GM21737 (cell line): ENCODE measurements around the gene PRDX3.
A peak's percentile ranks its signal among the peaks of the same experiment; 100 is the strongest.

Experiments used
- ATAC-seq: cut with Tn5 transposase; IDR thresholded peaks from one replicate; pipeline ENCODE4 v1.9.1; 2021; ENCODE audit warnings: mild to moderate bottlenecking, moderate library complexity; ENCODE audit not compliant: unreplicated experiment

The PRDX3 gene

DNA sequence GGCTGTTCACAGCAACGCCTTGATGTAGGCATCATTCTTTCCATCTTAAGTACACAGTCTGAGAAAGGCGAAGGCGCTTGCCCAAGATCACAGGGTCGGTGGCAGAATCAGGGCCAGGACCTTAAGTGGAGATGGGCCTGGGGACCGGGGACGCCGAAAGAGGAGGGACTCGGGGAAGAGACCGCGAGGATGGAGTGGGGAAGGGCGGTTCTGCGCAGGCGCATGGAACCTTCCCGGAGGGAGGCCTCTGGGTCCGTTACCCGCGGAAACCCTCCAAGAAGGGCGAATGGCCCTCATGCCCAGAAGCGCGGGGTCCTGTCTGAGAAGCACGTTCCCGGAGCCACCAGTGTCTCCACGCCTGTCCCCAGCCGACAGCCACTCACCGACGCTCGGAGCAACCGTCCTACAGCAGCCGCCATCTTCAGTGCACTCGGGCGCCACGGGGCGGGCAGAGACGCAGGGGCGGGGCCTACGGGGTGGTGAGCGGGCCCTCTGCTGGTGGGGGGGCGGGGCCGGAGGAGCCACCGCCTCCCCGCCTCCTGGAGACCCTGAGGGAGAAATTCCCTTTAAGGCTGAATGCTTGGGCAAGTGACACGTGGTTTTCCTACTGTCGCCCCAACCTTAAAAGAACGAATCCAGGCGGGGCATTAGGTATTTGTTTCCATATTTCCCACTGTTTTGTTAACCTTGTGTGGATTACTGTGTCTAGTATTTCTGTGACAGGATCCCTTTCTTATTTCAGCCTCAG lies at the start of gene PRDX3:
PRDX3 (minus strand) TSS at position 441 of the 748 bp plus-strand sequence; CDS start at position 419, 22 bp downstream.
- peak; percentile 87 for ATAC-seq

DNA sequence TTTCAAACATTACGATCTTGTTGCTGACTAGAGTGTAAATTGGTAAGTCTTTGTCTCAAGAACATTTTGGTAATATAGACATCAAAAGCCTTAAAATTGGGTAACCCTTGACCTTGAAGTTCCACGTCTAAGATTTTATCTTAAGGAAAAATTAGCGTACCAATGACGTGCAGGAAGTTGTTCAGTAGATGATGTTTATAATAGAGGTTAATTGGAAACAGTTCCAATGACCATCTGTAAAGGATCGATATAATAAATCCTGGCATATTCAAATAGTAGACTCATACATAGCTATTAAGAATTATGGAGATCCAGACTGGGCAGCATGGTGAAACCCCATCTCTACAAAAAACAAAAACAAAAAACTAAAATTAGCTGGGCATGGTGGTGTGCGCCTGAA lies 49.2 kb upstream of the PRDX3 start:
- no peak for ATAC-seq

DNA sequence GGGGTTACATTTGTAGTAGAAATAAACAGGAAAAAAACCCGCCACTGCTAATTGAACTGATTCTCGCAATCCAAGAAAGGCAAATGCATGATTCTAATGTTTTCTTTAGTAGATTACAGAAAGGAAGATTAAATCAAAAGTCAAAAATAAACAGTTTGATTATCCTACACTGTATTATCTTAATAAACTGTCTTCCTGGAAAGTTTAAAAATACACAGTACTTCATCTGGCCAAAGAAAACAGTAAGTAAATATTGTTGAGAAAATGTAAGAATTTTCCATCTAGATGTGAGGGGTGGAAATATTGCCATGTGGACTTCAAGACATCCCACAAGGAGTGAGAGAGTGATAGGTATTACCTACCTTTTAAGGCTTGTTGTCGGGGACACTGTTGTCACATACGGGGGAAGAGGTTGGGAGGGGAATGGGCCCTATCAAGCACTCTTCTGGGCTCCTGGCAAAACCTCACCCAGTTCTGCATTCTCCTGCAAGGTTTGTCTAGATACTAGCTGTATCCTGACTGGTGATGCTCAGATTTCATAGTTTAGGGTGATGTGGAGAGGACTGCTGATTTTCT lies 46.6 kb upstream of the PRDX3 start:
- no peak for ATAC-seq

DNA sequence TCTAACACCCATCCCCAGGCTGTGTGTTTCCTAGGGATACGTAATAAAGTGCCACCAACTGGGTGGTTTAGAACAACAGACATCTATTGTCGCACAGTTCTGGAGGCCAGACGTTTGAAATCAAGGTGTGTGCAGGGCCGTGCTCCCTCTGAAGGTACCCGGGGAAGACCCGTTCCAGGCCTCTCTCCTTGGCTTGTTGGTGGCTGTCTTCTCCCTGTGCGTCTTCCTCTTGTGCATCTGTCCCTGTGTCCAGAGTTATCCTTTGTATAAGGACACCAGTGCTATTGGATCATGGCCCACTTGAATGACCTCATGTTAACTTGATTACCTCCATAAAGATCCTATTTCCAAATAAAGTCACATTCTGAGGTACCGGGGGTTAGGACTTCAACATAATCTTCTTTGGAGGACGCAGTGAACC lies 44.4 kb upstream of the PRDX3 start:
- ATAC-seq, result no peak

DNA sequence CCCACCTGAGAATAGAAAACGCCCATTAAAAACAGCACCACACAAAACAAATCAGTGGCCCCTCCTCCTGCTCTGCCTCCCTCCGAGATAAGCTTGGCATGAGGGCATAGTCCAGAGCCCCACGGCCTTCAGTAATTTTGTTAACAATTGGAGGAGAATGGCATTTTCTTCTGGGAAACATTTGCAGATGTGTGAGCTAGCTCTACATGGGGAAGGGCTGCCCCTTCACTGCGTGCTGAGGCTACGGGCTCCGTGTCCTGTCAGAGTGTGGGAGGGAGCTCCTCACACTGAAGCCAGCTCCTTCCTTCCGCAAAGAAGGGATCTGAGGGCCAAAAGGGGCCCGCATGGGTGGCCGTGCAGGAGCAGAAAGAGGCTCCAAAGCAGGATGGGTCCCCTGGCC lies 43.9 kb upstream of the PRDX3 start:
- ATAC-seq, result no peak

DNA sequence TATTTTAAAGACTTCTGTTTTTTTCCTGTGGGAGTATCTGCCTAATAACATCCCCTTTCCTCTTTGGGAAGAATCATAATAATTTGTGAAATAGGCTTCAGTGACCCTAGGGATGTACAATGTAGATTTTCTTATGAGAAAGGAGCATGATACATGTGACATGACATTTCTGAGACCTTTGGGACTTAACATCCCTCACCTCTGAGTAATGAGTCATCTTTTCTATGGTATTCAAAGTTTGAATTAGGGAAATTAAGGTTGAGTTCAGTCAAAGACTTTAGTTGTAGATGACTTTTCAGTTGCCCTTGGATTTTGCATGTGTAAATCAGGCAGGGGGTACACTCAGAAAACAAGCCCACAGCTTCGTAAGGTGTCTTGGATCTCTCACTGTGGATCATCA lies 43.1 kb upstream of the PRDX3 start:
- ATAC-seq, result no peak

DNA sequence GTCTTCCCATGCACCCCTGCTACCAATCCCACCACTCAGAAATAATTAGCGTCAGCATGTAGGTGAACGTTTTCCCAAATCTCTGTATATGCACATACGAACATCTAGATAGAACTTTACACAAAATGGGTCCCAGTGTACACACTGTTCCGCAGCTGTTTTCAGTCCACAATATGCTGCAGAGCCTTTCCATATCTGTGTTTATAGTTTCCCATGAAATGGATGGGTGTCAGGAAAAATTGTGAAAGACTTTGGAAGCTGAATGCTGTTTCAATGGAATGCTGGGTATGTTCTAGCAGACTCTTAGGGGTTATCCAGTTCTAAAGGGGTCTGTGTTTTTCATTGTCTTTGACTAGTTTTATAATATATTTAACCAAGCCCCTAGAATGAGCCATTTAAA lies 42.6 kb upstream of the PRDX3 start:
- no peak for ATAC-seq

DNA sequence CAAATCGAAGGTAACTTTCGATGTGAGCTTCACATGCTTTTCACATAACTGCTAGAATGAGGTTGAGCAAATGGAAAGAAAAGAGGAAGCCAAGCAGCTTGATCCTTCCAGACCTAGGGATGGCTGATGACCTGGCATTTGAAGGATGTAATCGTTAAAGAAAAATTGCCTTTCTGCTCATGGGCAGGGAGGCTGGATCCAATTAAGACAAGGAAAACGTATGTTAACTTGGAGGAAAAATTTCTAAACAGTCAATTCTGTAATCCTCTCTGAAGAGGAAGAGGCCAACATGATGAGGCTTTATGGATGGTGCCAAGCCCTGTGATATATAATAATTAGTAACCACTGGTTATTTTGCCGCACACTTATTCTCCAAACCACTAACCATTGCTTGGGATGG lies 41.3 kb upstream of the PRDX3 start:
- no peak for ATAC-seq

DNA sequence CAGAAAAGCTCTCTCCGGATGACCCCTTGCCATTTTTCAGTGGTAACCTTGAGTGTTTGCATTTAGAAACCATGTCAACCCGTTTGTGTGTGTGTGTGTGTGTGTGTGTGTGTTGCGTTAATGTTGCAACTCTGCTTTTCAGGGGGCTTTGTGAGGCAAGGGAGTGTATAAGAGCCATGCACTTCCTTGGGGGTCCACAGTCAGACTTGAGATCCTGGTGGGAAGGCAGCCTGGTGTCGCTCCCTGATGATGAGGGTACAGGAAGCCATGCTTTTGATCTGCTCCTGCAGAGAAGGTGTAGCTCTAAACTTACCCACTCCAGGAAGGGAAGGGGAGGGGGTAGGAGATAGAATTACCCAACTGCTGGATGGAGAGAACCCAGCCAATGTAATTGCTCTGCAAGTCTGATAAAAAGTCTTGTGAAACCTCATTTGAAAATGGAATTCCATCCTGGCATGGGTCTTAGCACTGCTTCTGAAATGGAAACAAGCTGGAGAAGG lies 39.4 kb upstream of the PRDX3 start:
- ATAC-seq, result no peak

DNA sequence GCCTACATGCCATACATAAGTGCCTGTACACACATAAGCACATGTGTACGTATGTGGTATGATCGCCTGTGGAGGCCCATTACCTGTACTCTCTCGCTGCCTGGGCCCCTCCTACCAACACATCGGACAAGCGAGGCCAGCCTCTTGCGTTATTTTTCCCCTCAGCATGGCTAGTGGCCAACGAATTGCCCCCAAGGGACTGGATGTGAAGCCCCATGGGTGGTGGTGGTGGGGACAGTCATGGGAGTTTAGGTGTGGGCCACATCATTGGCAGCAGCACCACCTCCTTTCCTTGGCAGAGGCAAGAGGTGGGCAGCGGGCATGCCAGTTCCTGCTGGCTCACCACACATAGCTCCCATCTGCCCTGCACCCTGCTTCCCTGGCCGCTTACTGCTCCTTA lies 38.8 kb upstream of the PRDX3 start:
- no peak for ATAC-seq

DNA sequence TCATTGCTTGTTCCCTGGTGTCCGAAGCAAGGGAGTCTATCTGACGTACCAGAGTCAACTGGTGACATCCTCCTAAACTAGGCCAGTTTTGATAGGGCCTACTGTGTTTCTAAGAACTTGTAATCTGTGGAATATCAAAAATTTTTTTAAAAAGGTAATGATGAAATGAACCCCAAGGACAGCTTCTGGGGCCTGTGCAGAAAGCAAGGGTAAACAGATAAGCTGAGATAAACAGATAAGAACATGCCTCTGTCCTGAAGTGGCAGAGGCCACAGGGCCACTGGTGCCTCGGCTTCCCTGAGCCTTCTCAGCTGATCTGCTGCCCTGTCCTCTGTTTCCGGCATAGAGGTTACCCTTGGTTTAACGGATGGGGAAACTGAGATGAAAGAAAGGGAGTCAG lies 37.5 kb upstream of the PRDX3 start:
- no peak for ATAC-seq

DNA sequence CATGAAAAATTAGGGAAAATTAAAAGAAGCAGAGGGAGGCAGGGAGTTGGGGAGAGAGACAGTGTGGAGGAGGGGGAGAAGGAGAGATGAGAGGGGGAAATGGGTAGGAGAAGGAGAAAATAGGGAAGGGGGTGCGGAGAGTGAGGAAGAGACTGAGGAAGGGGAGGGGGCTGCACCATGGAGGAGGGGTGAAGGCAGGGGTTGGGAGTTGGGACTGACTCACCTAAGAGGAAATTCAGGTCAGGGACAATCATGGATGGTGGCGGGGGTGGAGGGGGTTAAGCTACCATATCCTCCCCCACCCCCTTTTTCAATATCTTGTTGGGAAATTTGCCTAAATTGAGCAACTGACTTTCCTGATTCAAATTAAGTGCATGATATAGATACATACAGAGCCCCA lies 36.8 kb upstream of the PRDX3 start:
- no peak for ATAC-seq

DNA sequence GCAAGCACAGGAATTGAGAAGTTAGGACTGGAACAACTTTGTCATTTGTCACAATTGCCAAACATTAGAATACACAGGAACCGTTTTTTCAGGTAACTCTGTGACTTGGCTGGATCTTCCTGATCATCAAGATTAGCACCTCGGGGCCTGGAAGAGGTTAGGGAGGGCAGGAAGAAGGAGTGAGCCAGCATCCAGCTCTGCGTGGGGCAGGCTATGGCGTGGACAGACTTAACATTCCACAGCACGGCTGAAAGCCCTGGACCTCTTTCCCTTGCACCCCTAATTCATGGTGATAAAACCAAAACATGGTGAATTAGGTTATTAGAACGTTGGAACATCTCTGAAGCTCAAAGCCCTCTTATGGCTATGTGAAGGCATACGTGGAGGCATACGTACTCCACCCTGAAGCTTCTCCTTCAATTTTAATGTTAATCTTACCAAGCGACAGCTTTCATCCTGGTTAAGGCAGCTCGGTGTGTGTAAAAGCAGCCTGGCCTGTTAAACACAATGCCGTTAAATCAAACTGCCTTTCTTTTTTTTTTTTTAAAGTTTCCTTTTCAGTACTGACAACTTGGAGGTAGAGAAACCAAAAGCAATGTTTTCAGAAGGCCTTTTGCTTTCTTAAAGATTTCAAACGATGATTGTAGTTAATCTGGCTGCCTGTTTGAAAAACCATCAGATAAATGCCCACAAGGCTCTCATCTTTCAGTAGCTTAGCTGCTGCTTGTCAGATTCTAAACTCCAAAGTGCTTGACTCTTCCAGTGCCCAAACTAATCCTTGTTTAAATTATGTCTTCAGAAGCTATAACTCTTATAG lies 33.2 kb upstream of the PRDX3 start:
- no peak for ATAC-seq

DNA sequence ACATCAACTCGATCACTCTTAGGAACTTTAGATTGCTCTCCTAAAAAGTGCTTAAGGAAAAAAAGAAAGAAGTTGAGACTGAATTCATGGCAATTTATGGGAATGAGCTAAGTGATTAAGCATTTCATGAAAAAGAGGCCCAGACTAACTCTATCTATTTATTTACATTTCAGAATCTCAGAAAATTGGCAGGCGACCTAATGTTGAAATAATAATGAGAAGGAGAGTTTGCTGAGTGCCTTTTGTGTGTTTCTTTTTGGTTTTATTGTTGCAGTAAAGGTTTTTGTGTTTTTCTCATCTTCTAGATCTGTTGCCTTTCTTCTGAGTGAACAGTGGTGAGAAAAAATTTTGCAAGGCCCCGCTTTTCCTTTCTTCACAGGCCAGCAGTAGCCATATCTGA lies 32.6 kb upstream of the PRDX3 start:
- ATAC-seq, result no peak

DNA sequence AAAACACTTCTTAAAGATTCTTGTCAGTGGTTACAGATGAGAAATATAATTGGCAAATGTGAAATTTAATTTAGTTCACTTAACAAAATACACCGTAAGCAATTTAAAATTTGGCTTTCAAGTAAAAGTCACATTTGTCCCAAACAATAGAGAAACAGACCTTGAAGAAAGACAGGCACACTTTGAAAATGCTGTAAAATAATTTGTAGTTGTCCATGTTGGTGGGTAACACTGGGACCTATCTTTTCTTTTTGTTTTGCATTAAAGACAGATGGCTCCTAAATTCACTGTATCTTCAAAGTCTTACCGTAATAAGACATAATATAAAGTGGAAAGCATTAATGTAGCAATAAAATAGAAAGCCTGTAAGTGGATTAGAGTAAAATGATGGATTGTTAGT lies 32.0 kb upstream of the PRDX3 start:
- ATAC-seq, result no peak

DNA sequence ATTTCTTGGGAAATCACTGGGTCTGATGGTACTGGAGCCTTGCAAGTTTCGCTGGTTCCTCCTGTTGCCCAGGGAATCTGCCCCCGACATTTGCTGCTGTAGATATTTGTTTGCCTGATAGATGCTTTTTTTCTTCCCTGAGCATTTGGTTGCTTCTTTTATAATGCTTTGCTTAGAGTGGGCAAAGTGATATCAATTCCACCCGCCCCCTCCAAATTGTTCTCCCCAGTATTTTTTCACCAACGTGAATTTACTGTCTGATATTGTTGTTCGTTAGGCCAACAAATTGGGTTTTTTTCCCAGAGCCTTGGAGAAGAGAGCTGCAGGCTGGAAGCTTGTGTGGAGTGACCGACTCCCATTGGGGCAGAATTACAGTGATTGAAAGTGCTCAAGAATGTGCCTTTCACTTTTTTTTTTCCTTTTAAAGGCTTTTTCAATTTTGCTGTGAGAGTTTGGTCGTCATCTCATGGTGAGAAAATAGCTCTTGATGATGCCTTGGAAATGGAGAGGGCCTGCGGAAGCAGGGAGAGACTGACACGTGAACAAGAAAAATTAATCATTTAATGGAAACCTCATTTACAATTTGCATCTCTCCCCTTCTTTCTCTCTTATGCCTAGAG lies 31.2 kb upstream of the PRDX3 start:
- ATAC-seq, result no peak

DNA sequence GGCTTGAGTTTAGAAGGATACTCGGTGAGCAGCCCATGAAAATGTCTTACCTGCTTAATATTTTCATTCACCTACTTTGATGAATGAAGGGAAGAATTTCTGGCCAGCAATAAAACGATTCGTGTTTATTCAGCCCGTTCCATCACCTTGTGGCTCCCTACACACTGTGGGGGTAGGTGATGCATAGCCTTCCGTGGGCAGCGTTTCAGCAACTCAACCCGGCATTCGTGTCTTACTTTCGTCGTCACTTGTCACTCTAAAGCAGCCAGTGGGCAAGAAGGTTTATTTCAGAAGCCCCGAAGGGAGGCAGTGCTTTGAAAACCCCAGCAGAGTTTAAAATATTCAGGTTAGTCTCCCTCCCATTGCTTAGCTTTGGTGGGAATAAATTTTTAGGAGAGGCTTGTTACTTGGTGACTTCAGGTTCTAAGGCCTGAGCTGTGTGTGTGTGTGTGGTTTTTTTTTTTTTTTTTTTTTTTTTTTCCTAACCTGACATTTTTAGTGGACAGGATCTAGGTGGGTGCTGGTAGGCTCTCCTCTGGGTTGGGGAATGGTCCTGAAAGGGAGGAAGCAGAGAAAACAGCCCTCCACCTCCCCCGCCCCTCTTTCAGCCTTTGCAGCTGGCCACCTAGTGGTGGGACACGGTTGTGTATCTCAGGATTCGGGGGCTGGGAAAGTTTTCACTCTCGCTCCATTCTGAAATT lies 30.6 kb upstream of the PRDX3 start:
- ATAC-seq, result no peak

DNA sequence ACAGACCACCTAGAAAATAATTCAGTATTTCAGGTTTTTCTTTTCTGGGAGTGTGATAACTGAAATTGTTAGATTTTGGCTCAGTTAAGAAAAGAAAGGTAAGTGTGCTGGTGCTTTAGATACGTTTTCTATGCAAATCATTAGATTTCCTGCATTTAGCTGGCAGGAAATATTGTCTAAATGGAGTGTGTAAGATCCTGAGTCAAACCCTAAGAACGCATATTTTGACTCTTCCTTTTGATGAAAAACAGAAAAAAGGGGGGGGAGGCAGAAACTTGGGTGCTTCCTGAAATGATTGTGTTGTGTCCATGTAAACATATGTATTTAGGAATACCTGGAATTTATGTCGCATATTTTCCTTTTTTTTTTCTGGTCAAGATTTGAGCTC lies 29.9 kb upstream of the PRDX3 start:
- ATAC-seq, result no peak

DNA sequence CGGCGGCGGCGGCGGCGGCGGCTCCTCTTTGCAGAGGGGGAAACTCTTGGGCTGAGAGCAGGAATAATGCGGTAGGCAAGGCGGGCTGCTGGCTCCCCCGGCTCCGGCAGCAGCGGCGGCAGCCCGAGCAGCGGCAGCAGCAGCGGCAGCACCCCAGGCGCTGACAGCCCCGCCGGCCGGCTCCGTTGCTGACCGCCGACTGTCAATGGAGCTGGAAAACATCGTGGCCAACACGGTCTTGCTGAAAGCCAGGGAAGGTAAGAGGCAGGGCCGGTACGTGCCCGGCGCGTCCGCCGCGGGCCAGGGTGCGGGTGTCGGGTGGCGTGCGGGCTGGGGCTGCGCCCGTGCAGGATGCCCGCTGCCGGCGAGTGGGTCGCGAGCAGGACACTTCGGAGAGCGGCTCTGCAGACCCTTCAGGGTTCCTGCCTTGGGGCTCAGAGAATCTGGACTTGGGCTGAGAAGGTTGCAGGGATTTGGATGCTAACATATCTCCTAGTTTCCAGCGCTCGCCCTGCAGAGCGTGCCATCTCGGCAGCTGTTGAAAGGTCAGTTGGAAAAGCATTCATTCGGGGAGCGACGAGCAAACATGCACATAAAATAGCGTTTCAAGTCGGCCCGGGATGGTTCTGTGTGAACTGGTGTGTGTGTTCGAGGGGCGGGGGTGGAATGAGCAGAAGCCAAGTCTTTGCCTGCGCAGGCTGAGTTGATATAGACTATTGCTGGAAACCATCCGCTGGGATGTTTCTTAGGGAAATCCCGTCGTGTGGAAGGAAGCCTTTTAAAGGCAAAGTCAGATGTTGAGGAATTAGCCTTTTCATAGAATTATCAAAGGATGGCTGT lies 29.3 kb upstream of the PRDX3 start:
- ATAC-seq, result peak; percentile 10

DNA sequence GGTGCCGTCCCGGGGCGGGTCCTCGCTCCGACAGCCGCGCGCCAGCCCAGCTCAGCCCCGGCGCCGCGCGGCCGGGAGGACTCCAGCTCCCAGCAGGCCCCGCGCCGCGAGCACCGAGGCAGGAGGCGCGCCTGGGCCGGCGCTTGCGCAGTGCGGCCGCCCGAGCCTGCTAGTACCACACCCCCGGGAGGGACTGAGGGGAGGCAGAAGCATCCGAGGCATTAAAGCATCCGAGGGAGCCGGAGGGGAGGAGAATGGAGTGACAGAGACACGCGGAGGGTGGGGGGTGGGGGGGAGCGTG lies 28.7 kb upstream of the PRDX3 start, which contains the start of gene GRK5:
GRK5 (plus strand) TSS at position 206 of the 301 bp plus-strand sequence. CDS start 347 bp downstream, outside the sequence.
- peak; percentile 74 for ATAC-seq
